ENCODE measurements around the gene CEP43. TPM values are rescaled to one million over a fixed set of nuclear protein-coding genes. Genes with fewer than 3 reads are reported as not detected.

Gene CEP43
- total and polyA plus RNA-seq, 2 of the 8 experiments (the other 6 are each of a cell fraction or from before 2014, with no cell fraction given), result 12.0 to 31.2 TPM

DNA sequence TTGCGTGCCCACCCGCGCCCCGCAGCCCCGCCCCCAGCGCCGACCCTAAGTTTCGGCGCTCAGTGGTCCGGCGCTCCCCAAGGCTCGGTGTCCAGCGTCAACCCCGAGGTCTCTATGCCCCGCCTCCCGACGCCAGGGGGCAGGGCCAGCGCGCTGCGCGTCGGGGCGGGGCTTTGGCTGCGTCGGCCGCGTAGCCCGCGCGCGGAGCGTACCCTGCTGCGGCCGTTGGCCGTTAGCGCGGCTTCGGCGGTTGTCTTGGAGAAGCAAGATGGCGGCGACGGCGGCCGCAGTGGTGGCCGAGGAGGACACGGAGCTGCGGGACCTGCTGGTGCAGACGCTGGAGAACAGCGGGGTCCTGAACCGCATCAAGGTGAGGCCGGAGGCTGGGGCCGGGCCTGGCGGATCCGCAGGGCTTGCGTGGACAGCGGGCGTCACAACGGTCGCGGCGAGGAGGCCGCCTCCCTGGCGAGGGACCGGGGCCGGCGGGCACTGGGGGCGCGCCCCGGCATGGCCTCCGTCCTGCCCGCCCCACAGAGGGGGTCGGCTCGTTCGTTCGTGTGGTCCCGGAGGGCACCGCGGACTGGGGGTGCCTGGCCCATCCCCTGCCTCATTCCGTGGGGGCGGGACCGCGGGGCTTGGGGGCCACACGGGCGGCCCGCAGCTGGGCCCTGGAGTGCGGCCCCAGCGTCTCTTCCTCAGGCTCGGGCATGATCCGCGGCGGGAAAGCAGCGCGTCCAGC lies at the start of gene CEP43 (continued):
- peak; percentile 21 for TF ChIP-seq KDM4A (IDR thresholded peaks at IDR 0.05; ENCODE audit: low read depth, low read length, severe bottlenecking)
- TF ChIP-seq EGR1 (IDR thresholded peaks at IDR 0.05; ENCODE audit: borderline replicate concordance, low read depth, low read length), result no peak
- TF ChIP-seq, protein P1, sequence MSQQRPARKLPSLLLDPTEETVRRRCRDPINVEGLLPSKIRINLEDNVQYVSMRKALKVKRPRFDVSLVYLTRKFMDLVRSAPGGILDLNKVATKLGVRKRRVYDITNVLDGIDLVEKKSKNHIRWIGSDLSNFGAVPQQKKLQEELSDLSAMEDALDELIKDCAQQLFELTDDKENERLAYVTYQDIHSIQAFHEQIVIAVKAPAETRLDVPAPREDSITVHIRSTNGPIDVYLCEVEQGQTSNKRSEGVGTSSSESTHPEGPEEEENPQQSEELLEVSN (IDR thresholded peaks at IDR 0.05), result peak; percentile 37; the same call in 1 of the 2 replicates
- peak; percentile 57 for TF ChIP-seq TBP (IDR thresholded peaks at IDR 0.05; ENCODE audit: low read depth, low read length)
- TF ChIP-seq HDAC2 (IDR thresholded peaks at IDR 0.05; ENCODE audit: borderline replicate concordance in 1 of 2, low read depth in 2 of 2, low read length in 2 of 2), result peak in 1 of 2 experiments; percentile 87; a peak in 1 of 4 replicates
- peak; percentile 57 for TF ChIP-seq TAF7 (optimal IDR thresholded peaks at IDR 0.05; ENCODE audit: borderline replicate concordance, low read depth, low read length)
- no peak for TF ChIP-seq JUN (IDR thresholded peaks at IDR 0.05; ENCODE audit: low read depth, low read length)
- no peak for TF ChIP-seq JUND (IDR thresholded peaks at IDR 0.05; ENCODE audit: low read length)
- TF ChIP-seq RBBP5 (IDR thresholded peaks at IDR 0.05; ENCODE audit: borderline replicate concordance, low read depth, low read length), result peak; percentile 81; the same call in 1 of the 2 replicates
- TF ChIP-seq YY1 (IDR thresholded peaks at IDR 0.05; ENCODE audit: low read depth, low read length), result peak; percentile 96
- TF ChIP-seq SIN3A (conservative IDR thresholded peaks at IDR 0.05 in 1 of 2, IDR thresholded peaks at IDR 0.05 in 1 of 2; ENCODE audit: low read depth in 1 of 2, low read length in 2 of 2), result peak in 1 of 2 experiments; percentile 95; a peak in 2 of 4 replicates
- TF ChIP-seq TAF1 (IDR thresholded peaks at IDR 0.05; ENCODE audit: low read depth, low read length), result peak; percentile 88
- no peak for TF ChIP-seq MAFK (IDR thresholded peaks at IDR 0.05; ENCODE audit: low read depth, low read length)
- TF ChIP-seq POLR2AphosphoS5 (IDR thresholded peaks at IDR 0.05; ENCODE audit: low read depth, low read length), result no peak
- peak; percentile 64; the same call in 1 of the 2 replicates for TF ChIP-seq CREB1 (IDR thresholded peaks at IDR 0.05)
- TF ChIP-seq SRF (IDR thresholded peaks at IDR 0.05; ENCODE audit: low read depth, low read length), result 0 out of 2 replicates have a peak, but pooled peaks have one; percentile 7
- TF ChIP-seq SP1 (IDR thresholded peaks at IDR 0.05; ENCODE audit: low read depth, low read length), result 0 out of 2 replicates have a peak, but pooled peaks have one; percentile 12
- TF ChIP-seq FOSL1 (IDR thresholded peaks at IDR 0.05; ENCODE audit: insufficient read depth, low read depth, low read length), result peak; percentile 84; the same call in 1 of the 2 replicates
- TF ChIP-seq RFX5 (IDR thresholded peaks at IDR 0.05; ENCODE audit: borderline replicate concordance, low read depth, low read length), result no peak
- TF ChIP-seq CHD2 (IDR thresholded peaks at IDR 0.05; ENCODE audit: low read length), result no peak
